GM12878 (cell line): Measurements from ENCODE around the gene C16orf90. TPM values are rescaled to one million over a fixed set of nuclear protein-coding genes. Genes with fewer than 3 reads are reported as not detected.

Experiments
- ATAC-seq: fragments of 200-7000 bp; cut with Tn5 transposase; 3 replicates; pipeline ENCODE4 v1.9.1; 2020; ENCODE audit warnings: mild to moderate bottlenecking, moderate library complexity
- BruUV-seq: library from RNA; stranded (reverse); fragments of 400-500 nt; replicated peaks from 2 replicates; lab custom pipeline; 2021; lab: Mats Ljungman, UMichigan
- CTCF ChIA-PET: fragments of 300-600 bp; sonication (Branson Sonifier 250); formaldehyde crosslinking; extraction: SDS; loops from one replicate; lab custom pipeline; 2021; ENCODE audit warnings: inconsistent platforms; lab: Yijun Ruan, JAX
- POLR2A ChIA-PET: fragments of 350-600 bp; formaldehyde crosslinking; extraction: SDS; loops from one replicate; lab custom pipeline; 2021; ENCODE audit warnings: inconsistent platforms; lab: Charles Lee
- RAD21 ChIA-PET: fragments of 300-600 bp; sonication (Branson Sonifier 250); formaldehyde crosslinking; loops from one replicate; lab custom pipeline; 2023; ENCODE audit warnings: antibody characterized with exemption; ENCODE audit not compliant: unreplicated experiment; lab: Charles Lee
- SMC1A ChIA-PET: fragments of 300-600 bp; sonication (Branson Sonifier 250); formaldehyde crosslinking; loops from one replicate; lab custom pipeline; 2023; ENCODE audit not compliant: unreplicated experiment, uncharacterized antibody; lab: Charles Lee
- DNase-seq: peaks from one replicate; pipeline ENCODE4 v3.0.0-alpha.2; 2011; ENCODE audit warnings: low read depth, low spot score
- FAIRE-seq: peaks from 3 replicates; lab custom pipeline; 2011; peaks lifted over from hg19 to GRCh38; lab: Jason Lieb, UNC
- H2AFZ ChIP-seq: 2 replicates; pipeline ENCODE4 v1.6.0; 2011; ENCODE audit warnings: low read depth, low read length, control low read depth; ENCODE audit not compliant: control insufficient read depth
- H3K27ac ChIP-seq: 2 replicates; pipeline ENCODE4 v1.5.1; 2011; ENCODE audit warnings: control low read depth; ENCODE audit not compliant: control insufficient read depth, insufficient read depth
- H3K27me3 ChIP-seq, 2 experiments: replicated peaks in 1 of 2; 2 replicates each; pipeline versions ENCODE4 v1.6.0 to v1.6.1; 2011; ENCODE audit warnings: low read length in 1 of 2; ENCODE audit not compliant: control insufficient read depth in 2 of 2, insufficient read depth in 2 of 2
- H3K36me3 ChIP-seq, 2 experiments: 2 replicates each; pipeline ENCODE4 v1.5.1; 2011; ENCODE audit warnings: low read length in 1 of 2; ENCODE audit not compliant: control insufficient read depth in 2 of 2, insufficient read depth in 2 of 2
- H3K4me1 ChIP-seq: 2 replicates; pipeline ENCODE4 v1.6.1; 2011; ENCODE audit warnings: mild to moderate bottlenecking, low read length, moderate library complexity, mixed read lengths; ENCODE audit not compliant: control insufficient read depth, insufficient read depth
- H3K4me2 ChIP-seq: 2 replicates; pipeline ENCODE4 v1.6.0; 2011; ENCODE audit warnings: control low read depth; ENCODE audit not compliant: control insufficient read depth, insufficient read depth
- H3K4me3 ChIP-seq: fragments of 200-600 bp; sonication (generic); 2 replicates; pipeline ENCODE4 v1.5.1; 2016
- H3K79me2 ChIP-seq: 2 replicates; pipeline ENCODE4 v1.6.0; 2011; ENCODE audit warnings: low read length; ENCODE audit not compliant: control insufficient read depth, insufficient read depth
- H3K9ac ChIP-seq: 2 replicates; pipeline ENCODE4 v1.8.0; 2011; ENCODE audit warnings: low read length, control low read depth, mixed read lengths; ENCODE audit not compliant: control insufficient read depth, insufficient read depth
- H3K9me3 ChIP-seq: replicated peaks from 3 replicates; pipeline ENCODE4 v1.5.1; 2011; ENCODE audit warnings: mild to moderate bottlenecking, low read length; ENCODE audit not compliant: control insufficient read depth, insufficient read depth
- H4K20me1 ChIP-seq: 2 replicates; pipeline ENCODE4 v1.6.0; 2011; ENCODE audit not compliant: control insufficient read depth, insufficient read depth
- ATF3 ChIP-seq: IDR thresholded peaks from 2 replicates; pipeline ENCODE4 v1.6.1; 2011; ENCODE audit warnings: low read depth, mild to moderate bottlenecking, low read length, moderate library complexity, borderline replicate concordance; ENCODE audit errors: extremely low read depth
- CREB1 ChIP-seq: IDR thresholded peaks from 2 replicates; pipeline ENCODE4 v1.6.1; 2012; ENCODE audit warnings: low read depth, mild to moderate bottlenecking, inconsistent platforms
- EP300 ChIP-seq, 2 experiments: fragments of 150-350 bp in 1 of 2; IDR thresholded peaks; 2 replicates each; pipeline ENCODE4 v1.6.1; 2011 to 2012; ENCODE audit warnings: low read depth in 2 of 2, low read length in 2 of 2, borderline replicate concordance in 1 of 2, improper control_type of control experiment in 1 of 2, inconsistent platforms in 1 of 2; ENCODE audit not compliant: control insufficient read depth in 1 of 2
- EZH2 ChIP-seq: IDR thresholded peaks from 2 replicates; pipeline ENCODE4 v1.6.1; 2012; ENCODE audit warnings: low read depth, mild to moderate bottlenecking, control low read depth, inconsistent platforms, low read length, borderline replicate concordance; ENCODE audit not compliant: control insufficient read depth
- HDAC2 ChIP-seq: fragments of 200-600 bp; sonication (generic); IDR thresholded peaks from 2 replicates; pipeline ENCODE4 v1.6.1; 2017
- LARP7 ChIP-seq: fragments of 450-650 bp; IDR thresholded peaks from 2 replicates; pipeline ENCODE4 v1.6.1; 2017; ENCODE audit warnings: mild to moderate bottlenecking
- NFXL1 ChIP-seq: fragments of 450-650 bp; IDR thresholded peaks from 2 replicates; pipeline ENCODE4 v1.6.1; 2017; ENCODE audit warnings: antibody characterized with exemption, mild to moderate bottlenecking, borderline replicate concordance
- NFYA ChIP-seq: IDR thresholded peaks from 2 replicates; pipeline ENCODE4 v1.6.1; 2011; ENCODE audit warnings: low read depth, mild to moderate bottlenecking, low read length, improper control_type of control experiment, borderline replicate concordance
- STAT1 ChIP-seq: fragments of 450-650 bp; conservative IDR thresholded peaks from 2 replicates; pipeline ENCODE4 v1.6.1; 2014; ENCODE audit warnings: antibody characterized with exemption, mild to moderate bottlenecking
- TBL1XR1 ChIP-seq: IDR thresholded peaks from 2 replicates; pipeline ENCODE4 v1.6.1; 2012; ENCODE audit warnings: low read depth, low read length, improper control_type of control experiment
- USF1 ChIP-seq: IDR thresholded peaks from 2 replicates; pipeline ENCODE4 v1.6.1; 2011; ENCODE audit warnings: borderline replicate concordance, low read depth, mild to moderate bottlenecking, moderate library complexity, mixed read lengths, low read length; ENCODE audit not compliant: insufficient read depth; ENCODE audit errors: extremely low read length
- ZBTB11 ChIP-seq: fragments of 450-650 bp; formaldehyde crosslinking; IDR thresholded peaks from 2 replicates; pipeline ENCODE4 v1.5.0; 2022; ENCODE audit warnings: mild to moderate bottlenecking, missing genetic modification characterization
- ZNF207 ChIP-seq: fragments of 450-650 bp; IDR thresholded peaks from 2 replicates; pipeline ENCODE4 v1.6.1; 2014; ENCODE audit warnings: antibody characterized with exemption, mild to moderate bottlenecking, borderline replicate concordance
- ZNF217 ChIP-seq: fragments of 450-650 bp; IDR thresholded peaks from 2 replicates; pipeline ENCODE4 v1.6.1; 2017; ENCODE audit warnings: antibody characterized with exemption, mild to moderate bottlenecking
- WGBS: methylation state at CpG from one replicate; pipeline ENCODE4 v1.1.6; 2016; ENCODE audit warnings: low lambda C conversion rate; ENCODE audit not compliant: insufficient replicate concordance, insufficient coverage; ENCODE audit errors: missing lambda C conversion rate; 5-methylcytosine and 5-hydroxymethylcytosine counted together
- in situ Hi-C: fragments of 300-500 bp; cut with MboI; formaldehyde crosslinking; loops from 9 replicates; pipeline ENCODE4 v1.14.3; 2018; ENCODE audit warnings: mixed read lengths
- intact Hi-C: fragments of 100-400 bp; cut with micrococcal nuclease; formaldehyde crosslinking; loops from one replicate; pipeline ENCODE4 v1.14.2; 2022; ENCODE audit not compliant: unreplicated experiment
- polyA plus RNA-seq, 11 experiments: library from polyadenylated mRNA; depleted of rRNA in 4 of 11; unstranded in 6 of 11; stranded (reverse) in 5 of 11; fragments of >200 nt; fragmentation: Nextera tagmentation in 4 of 11; fragmentation: Illumina TruSeq in 1 of 11; extraction: Ambion mirVana in 4 of 11; extraction: Trizol in 1 of 11; gene quantifications; 1 replicate in 1 of 11; 2 replicates in 10 of 11; pipeline versions ENCODE4 v1.2.1 to v1.2.3, GENCODE V29; 2011 to 2016; ENCODE audit warnings: inconsistent platforms in 2 of 11, missing spikeins in 2 of 11, low read depth in 1 of 11
- total RNA-seq, 4 experiments: library from RNA; depleted of rRNA in 3 of 4; stranded (reverse); fragments of >200 nt in 3 of 4; fragmentation: Illumina TruSeq in 1 of 4; extraction: Trizol in 1 of 4; gene quantifications; 2 replicates each; pipeline versions ENCODE4 v1.2.1 to v1.2.3, GENCODE V29; 2013 to 2021
- TF ChIP-seq, protein P1 (sequence below): IDR thresholded peaks from 2 replicates; pipeline ENCODE4 v1.6.1; 2012; ENCODE audit warnings: low read depth, low read length, improper control_type of control experiment

The C16orf90 gene
- total and polyA plus RNA-seq, 10 of the 15 experiments (the other 5 are each of a cell fraction or from before 2014, with no cell fraction given) = not detected

GRCh38 chr16:3481696-3482658 lies 13.3 kb downstream of the C16orf90 start:
- ChIA-PET CTCF (no interaction called here), RAD21 (no interaction called here), POLR2A (interaction anchor here (0.6 kb wide), 1 partner anchor 18 kb away, joined by 3 read pairs; no protein-coding TSS in a partner anchor), SMC1A (no interaction called here)
- WGBS = 92% methylated on average over 31 of the region's 32 CpGs
- Histone ChIP-seq H2AFZ (no peak overlapping the region), H4K20me1 (no peaks in the 10 kb centered on the region), H3K4me3 (no peak overlapping the region), H3K4me2 (no peak overlapping the region), H3K27me3 (no peaks in the 10 kb centered on the region), H3K4me1 (no peaks in the 10 kb centered on the region), H3K9me3 (no peaks in the 10 kb centered on the region), H3K27ac (no peak overlapping the region), H3K9ac (no peak overlapping the region), H3K79me2 (no peaks in the 10 kb centered on the region), H3K36me3 (peaks cover 5 to 43% of the 10 kb centered on the region in 2 experiments; a peak in 3 of 4 replicates)
- TF ChIP-seq EP300 (IDR thresholded peaks at IDR 0.05; ENCODE audit: borderline replicate concordance in 1 of 2, control insufficient read depth in 1 of 2, low read depth in 2 of 2, low read length in 2 of 2) = no peak
- no peak for TF ChIP-seq CREB1
- TF ChIP-seq NFXL1 = no peak
- TF ChIP-seq, protein P1, sequence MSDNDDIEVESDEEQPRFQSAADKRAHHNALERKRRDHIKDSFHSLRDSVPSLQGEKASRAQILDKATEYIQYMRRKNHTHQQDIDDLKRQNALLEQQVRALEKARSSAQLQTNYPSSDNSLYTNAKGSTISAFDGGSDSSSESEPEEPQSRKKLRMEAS = no peak
- TF ChIP-seq TBL1XR1 = no peak
- no peak for TF ChIP-seq ZBTB11
- no peak for TF ChIP-seq LARP7
- TF ChIP-seq ZNF217 = no peak
- no peak for TF ChIP-seq NFYA
- TF ChIP-seq ATF3 = no peak
- no peak for TF ChIP-seq EZH2
- no peak for TF ChIP-seq HDAC2
- no peak for TF ChIP-seq ZNF207
- TF ChIP-seq USF1 = no peak
- TF ChIP-seq STAT1 = no peak
- no TSS peak for BruUV-seq
- FAIRE-seq (no peak), DNase-seq (no peak), ATAC-seq (no peak)
- intact Hi-C loops = no loop called here
- in situ Hi-C loops = no loop called here
